Breast epithelium (tissue), 3 donors: ENCODE measurements around the gene NBDY.

Source experiments
- CTCF ChIP-seq, 3 donors: fragments of 450-650 bp; IDR thresholded peaks; one replicate each; pipeline ENCODE4 v1.5.1; 2016 to 2017; ENCODE audit warnings: antibody characterized with exemption in 3 of 3, mild to moderate bottlenecking in 3 of 3, moderate library complexity in 3 of 3
- POLR2A ChIP-seq: fragments of 450-650 bp; IDR thresholded peaks from one replicate; pipeline ENCODE4 v1.6.1; 2016; ENCODE audit warnings: antibody characterized with exemption, mild to moderate bottlenecking, moderate library complexity
- POLR2AphosphoS5 ChIP-seq, 3 donors: sonication (generic); formaldehyde crosslinking; IDR thresholded peaks; one replicate each; pipeline ENCODE4 v1.6.1; 2017; ENCODE audit warnings: antibody characterized with exemption in 3 of 3

- TF ChIP-seq POLR2AphosphoS5 (IDR thresholded peaks at IDR 0.05) (no peak), CTCF (IDR thresholded peaks at IDR 0.05) (no peak), POLR2A (no peak)
Observed at GRCh38 chrX:56783996-56784620, 55.1 kb downstream of the NBDY start.
